ENCODE results near the gene CSNK1G3. TPM values are rescaled to one million over a fixed set of nuclear protein-coding genes. Genes with fewer than 3 reads are reported as not detected.
"Not testable (repeated sequence)": the region's sequence is repeated elsewhere in the genome, so short reads cannot be mapped to it uniquely, and the experiment has no call there.

Gene CSNK1G3
- polyA plus RNA-seq, 1 donor = 18.1 TPM

- no peak for DNase-seq (ENCODE audit: low read depth)
Observed at GRCh38 chr5:123559434-123559775, 47.4 kb downstream of the CSNK1G3 start.

- DNase-seq (ENCODE audit: low read depth) = no peak
Observed at GRCh38 chr5:123561230-123561629, 49.3 kb downstream of the CSNK1G3 start.

GRCh38 chr5:123571927-123572326, 60.0 kb downstream of the CSNK1G3 start:
- DNase-seq (ENCODE audit: low read depth) = no peak

- no peak for DNase-seq (ENCODE audit: low read depth)
Observed at GRCh38 chr5:123578390-123578789, 66.4 kb downstream of the CSNK1G3 start.

- DNase-seq (ENCODE audit: low read depth) = no peak
Observed at GRCh38 chr5:123579410-123579809, 67.4 kb downstream of the CSNK1G3 start.

GRCh38 chr5:123582550-123583285, 70.7 kb downstream of the CSNK1G3 start:
- no peak for DNase-seq (ENCODE audit: low read depth)

- DNase-seq (ENCODE audit: low read depth) = no peak
Observed at GRCh38 chr5:123585871-123586270, 73.9 kb downstream of the CSNK1G3 start.

- DNase-seq (ENCODE audit: low read depth) = no peak
Observed at GRCh38 chr5:123594434-123594833, 82.5 kb downstream of the CSNK1G3 start.

- DNase-seq (ENCODE audit: low read depth) = no peak
Observed at GRCh38 chr5:123597018-123597417, 85.0 kb downstream of the CSNK1G3 start.

- DNase-seq (ENCODE audit: low read depth) = no peak
Observed at GRCh38 chr5:123598028-123598689, 86.2 kb downstream of the CSNK1G3 start.

GRCh38 chr5:123599171-123599570, 87.2 kb downstream of the CSNK1G3 start:
- DNase-seq (ENCODE audit: low read depth) = no peak

GRCh38 chr5:123601610-123602009, 89.6 kb downstream of the CSNK1G3 start:
- DNase-seq (ENCODE audit: low read depth) = no peak

GRCh38 chr5:123605822-123606221, 93.8 kb downstream of the CSNK1G3 start:
- DNase-seq (ENCODE audit: low read depth) = no peak

- no peak for DNase-seq (ENCODE audit: low read depth)
Observed at GRCh38 chr5:123610209-123610608, 98.2 kb downstream of the CSNK1G3 start.

GRCh38 chr5:123610665-123611405, 98.9 kb downstream of the CSNK1G3 start:
- peak; percentile 46 for DNase-seq (ENCODE audit: low read depth)

GRCh38 chr5:123611406-123611709, 99.4 kb downstream of the CSNK1G3 start:
- DNase-seq (ENCODE audit: low read depth) = no peak

- no peak for DNase-seq (ENCODE audit: low read depth)
Observed at GRCh38 chr5:123617561-123617960, 105.6 kb downstream of the CSNK1G3 start.

GRCh38 chr5:123626051-123626450, 114.1 kb downstream of the CSNK1G3 start:
- DNase-seq (ENCODE audit: low read depth) = no peak

GRCh38 chr5:123628860-123629544, 117.0 kb downstream of the CSNK1G3 start:
- DNase-seq (ENCODE audit: low read depth) = no peak

- no peak for DNase-seq (ENCODE audit: low read depth)
Observed at GRCh38 chr5:123636006-123636405, 124.0 kb downstream of the CSNK1G3 start.

- not testable (repeated sequence) for DNase-seq (ENCODE audit: low read depth)
Observed at GRCh38 chr5:123637028-123637427, 125.1 kb downstream of the CSNK1G3 start.

- DNase-seq (ENCODE audit: low read depth) = no peak
Observed at GRCh38 chr5:123639244-123639643, 127.3 kb downstream of the CSNK1G3 start.

Data from forelimb muscle (tissue), 1 donor.